HFFc6 (cell line): ENCODE data around the gene SHANK1. TPM values are rescaled to one million over a fixed set of nuclear protein-coding genes. Genes with fewer than 3 reads are reported as not detected.

Source experiments
- DNase-seq: peaks from one replicate; pipeline ENCODE4 v3.0.0-alpha.2; 2018
- H3K27ac Mint-ChIP-seq: 2 replicates; pipeline ENCODE4 v1.8.0; 2020; ENCODE audit warnings: mild to moderate bottlenecking, mixed read lengths
- H3K27me3 Mint-ChIP-seq: 2 replicates; pipeline ENCODE4 v1.8.0; 2021; ENCODE audit warnings: mild to moderate bottlenecking, moderate library complexity, mixed read lengths; ENCODE audit not compliant: insufficient read depth
- H3K36me3 Mint-ChIP-seq: 2 replicates; pipeline ENCODE4 v1.8.0; 2021; ENCODE audit warnings: low read depth, mixed read lengths
- H3K4me1 Mint-ChIP-seq: 2 replicates; pipeline ENCODE4 v1.8.0; 2020; ENCODE audit warnings: low read depth, mixed read lengths
- H3K4me3 Mint-ChIP-seq: 2 replicates; pipeline ENCODE4 v1.8.0; 2020; ENCODE audit warnings: mild to moderate bottlenecking, moderate library complexity, mixed read lengths
- H3K9me3 Mint-ChIP-seq: 2 replicates; pipeline ENCODE4 v1.8.0; 2020; ENCODE audit warnings: mild to moderate bottlenecking, mixed read lengths
- CTCF ChIP-seq: fragments of 200-600 bp; sonication (generic); IDR thresholded peaks from 2 replicates; pipeline ENCODE4 v1.5.0; 2021; ENCODE audit warnings: antibody characterized with exemption, mild to moderate bottlenecking
- total RNA-seq, 6 experiments: library from RNA; stranded (reverse); fragmentation: NEBNext Ultra II Directional; extraction: Animal tissue kit (Norgen Biotek cat#: 25700); gene quantifications; 2 replicates in 1 of 6; 3 replicates in 5 of 6; pipeline ENCODE4 v1.2.3, GENCODE V29; 2021

Gene SHANK1
- total RNA-seq, 6 experiments from 2014 or later = 5.4 to 16.7 (median 14.7) TPM

- Mint-ChIP-seq H3K4me3 (no peak overlapping the region), H3K27me3 (peaks cover 39% of the 10 kb centered on the region), H3K9me3 (no peaks in the 10 kb centered on the region), H3K4me1 (no peaks in the 10 kb centered on the region), H3K27ac (no peak overlapping the region), H3K36me3 (no peaks in the 10 kb centered on the region)
- no peak for TF ChIP-seq CTCF
- no peak for DNase-seq
These were observed 42.0 kb downstream of the SHANK1 start for GRCh38 chr19:50677636-50678035.

- H3K4me1 Mint-ChIP-seq = no peaks in the 10 kb centered on the region
- peaks cover 42% of the 10 kb centered on the region for H3K27me3 Mint-ChIP-seq
- no peaks in the 10 kb centered on the region for H3K9me3 Mint-ChIP-seq
These were observed 42.9 kb downstream of the SHANK1 start for GRCh38 chr19:50676625-50677197.

GRCh38 chr19:50673118-50673517, 46.5 kb downstream of the SHANK1 start:
- no peak for TF ChIP-seq CTCF
- H3K36me3 Mint-ChIP-seq = no peaks in the 10 kb centered on the region
- no peaks in the 10 kb centered on the region for H3K9me3 Mint-ChIP-seq
- no peak overlapping the region for H3K27ac Mint-ChIP-seq
- H3K4me1 Mint-ChIP-seq = no peaks in the 10 kb centered on the region
- no peak overlapping the region for H3K4me3 Mint-ChIP-seq
- DNase-seq = no peak
- peaks cover 38% of the 10 kb centered on the region for H3K27me3 Mint-ChIP-seq

More at GRCh38 chr19:50676625-50677197, 42.9 kb downstream of the SHANK1 start:
- no peak overlapping the region for H3K4me3 Mint-ChIP-seq
- no peaks in the 10 kb centered on the region for H3K36me3 Mint-ChIP-seq
- no peak for DNase-seq
- no peak for TF ChIP-seq CTCF
- H3K27ac Mint-ChIP-seq = no peak overlapping the region

GRCh38 chr19:50670102-50670380, 49.6 kb downstream of the SHANK1 start:
- peaks cover 38% of the 10 kb centered on the region for H3K27me3 Mint-ChIP-seq
- no peak overlapping the region for H3K27ac Mint-ChIP-seq
- H3K36me3 Mint-ChIP-seq = no peaks in the 10 kb centered on the region
- DNase-seq = no peak
- no peaks in the 10 kb centered on the region for H3K9me3 Mint-ChIP-seq
- H3K4me1 Mint-ChIP-seq = no peaks in the 10 kb centered on the region
- TF ChIP-seq CTCF = no peak
- H3K4me3 Mint-ChIP-seq = no peak overlapping the region

GRCh38 chr19:50669302-50670101, 50.1 kb downstream of the SHANK1 start:
- DNase-seq = no peak
- Mint-ChIP-seq H3K36me3 (no peaks in the 10 kb centered on the region), H3K27ac (no peak overlapping the region), H3K9me3 (no peaks in the 10 kb centered on the region), H3K27me3 (peaks cover 42% of the 10 kb centered on the region), H3K4me3 (no peak overlapping the region), H3K4me1 (no peaks in the 10 kb centered on the region)
- TF ChIP-seq CTCF = peak; percentile 96
